Mononuclear cell (primary cell): Measurements from ENCODE around the gene ETV2. TPM values are rescaled to one million over a fixed set of nuclear protein-coding genes. Genes with fewer than 3 reads are reported as not detected.

Source experiments
- total RNA-seq: library from RNA; depleted of rRNA; stranded (reverse); fragments of >200 nt; gene quantifications from one replicate; pipeline ENCODE4 v1.2.3, GENCODE V29; 2012

ETV2 gene
- total RNA-seq, 1 donor, result not detected

Other genes starting within 250 kb of the ETV2 start
- 16.5 TPM for gene FFAR2, start 193.5 kb upstream of the ETV2 start, total RNA-seq
- gene KRTDAP, start 151.3 kb upstream of the ETV2 start, total RNA-seq, result not detected
- not detected for gene DMKN, start 128.1 kb upstream of the ETV2 start, total RNA-seq
- not detected for gene SBSN, start 113.4 kb upstream of the ETV2 start, total RNA-seq
- not detected for gene GAPDHS, start 108.3 kb upstream of the ETV2 start, total RNA-seq
- gene TMEM147, start 96.1 kb upstream of the ETV2 start, total RNA-seq, result 25.9 TPM
- gene ATP4A, start 78.1 kb upstream of the ETV2 start, total RNA-seq, result not detected
- gene PMIS2, start 55.6 kb upstream of the ETV2 start, total RNA-seq, result not detected
- gene HAUS5, start 29.0 kb upstream of the ETV2 start, total RNA-seq, result 6.0 TPM
- gene RBM42, start 12.7 kb upstream of the ETV2 start, total RNA-seq, result 16.0 TPM
- gene COX6B1, start 6.6 kb downstream of the ETV2 start, total RNA-seq, result 219 TPM
- not detected for gene UPK1A, start 24.8 kb downstream of the ETV2 start, total RNA-seq
- gene ZBTB32, start 62.8 kb downstream of the ETV2 start, total RNA-seq, result 0.42 TPM
- gene KMT2B, start 76.3 kb downstream of the ETV2 start, total RNA-seq, result 10.8 TPM
- gene IGFLR1, start 100.7 kb downstream of the ETV2 start, total RNA-seq, result 8.7 TPM
- gene U2AF1L4, start 103.7 kb downstream of the ETV2 start, total RNA-seq, result 18.4 TPM
- 8.0 TPM for gene PSENEN, start 103.9 kb downstream of the ETV2 start, total RNA-seq
- 1.9 TPM for gene LIN37, start 106.8 kb downstream of the ETV2 start, total RNA-seq
- not detected for gene HSPB6, start 115.3 kb downstream of the ETV2 start, total RNA-seq
- gene PROSER3, start 116.4 kb downstream of the ETV2 start, total RNA-seq, result 5.1 TPM
- 4.1 TPM for gene ARHGAP33, start 133.8 kb downstream of the ETV2 start, total RNA-seq
- not detected for gene PRODH2, start 171.1 kb downstream of the ETV2 start, total RNA-seq
- not detected for gene NPHS1, start 210.8 kb downstream of the ETV2 start, total RNA-seq
- gene KIRREL2, start 215.2 kb downstream of the ETV2 start, total RNA-seq, result 0.10 TPM
- gene APLP1, start 226.8 kb downstream of the ETV2 start, total RNA-seq, result not detected